Trophoblast cell (in vitro differentiated cells and primary cell): ENCODE measurements around the gene AUTS2.

ENCODE experiments used
- DNase-seq, 2 donors: peaks; one replicate each; pipeline ENCODE4 v3.0.0-alpha.2; 2016
- H2AFZ ChIP-seq: 2 replicates; pipeline ENCODE4 v1.6.1; 2013; ENCODE audit warnings: low read length, moderate library complexity, mild to moderate bottlenecking; ENCODE audit not compliant: insufficient read depth, poor library complexity
- H2AK5ac ChIP-seq: 2 replicates; pipeline ENCODE4 v1.6.1; 2013; ENCODE audit warnings: mild to moderate bottlenecking, low read length
- H2BK120ac ChIP-seq: 2 replicates; pipeline ENCODE4 v1.6.1; 2013; ENCODE audit warnings: low read length, mild to moderate bottlenecking, moderate library complexity; ENCODE audit not compliant: insufficient read depth, poor library complexity
- H2BK12ac ChIP-seq: 2 replicates; pipeline ENCODE4 v1.6.1; 2013; ENCODE audit warnings: mild to moderate bottlenecking, low read length, moderate library complexity
- H2BK5ac ChIP-seq: 2 replicates; pipeline ENCODE4 v1.6.1; 2013; ENCODE audit warnings: low read length, low read depth, moderate library complexity, mild to moderate bottlenecking; ENCODE audit not compliant: poor library complexity
- H3K14ac ChIP-seq: 2 replicates; pipeline ENCODE4 v1.6.1; 2013; ENCODE audit warnings: mild to moderate bottlenecking, low read length
- H3K18ac ChIP-seq: 2 replicates; pipeline ENCODE4 v1.6.1; 2013; ENCODE audit warnings: mild to moderate bottlenecking, low read length
- H3K23ac ChIP-seq: 2 replicates; pipeline ENCODE4 v1.6.1; 2013; ENCODE audit warnings: low read length
- H3K27ac ChIP-seq: 2 replicates; pipeline ENCODE4 v1.5.1; 2013; ENCODE audit warnings: low read depth, mild to moderate bottlenecking, inconsistent platforms, low read length, moderate library complexity
- H3K27me3 ChIP-seq: 2 replicates; pipeline ENCODE4 v1.6.1; 2013; ENCODE audit warnings: inconsistent platforms, mild to moderate bottlenecking, low read length, moderate library complexity; ENCODE audit not compliant: insufficient read depth
- H3K36me3 ChIP-seq, 2 experiments: 1 replicate in 1 of 2; 2 replicates in 1 of 2; pipeline ENCODE4 v1.6.1; 2013; ENCODE audit warnings: low read length in 2 of 2, mild to moderate bottlenecking in 2 of 2, moderate library complexity in 1 of 2; ENCODE audit not compliant: insufficient read depth in 2 of 2, control insufficient read depth in 1 of 2
- H3K4ac ChIP-seq: 2 replicates; pipeline ENCODE4 v1.6.1; 2013; ENCODE audit warnings: low read depth, mild to moderate bottlenecking, low read length, moderate library complexity
- H3K4me1 ChIP-seq, 2 experiments: 1 replicate in 1 of 2; 2 replicates in 1 of 2; pipeline ENCODE4 v1.6.1; 2013; ENCODE audit warnings: low read length in 2 of 2, mild to moderate bottlenecking in 2 of 2, moderate library complexity in 1 of 2; ENCODE audit not compliant: insufficient read depth in 2 of 2, control insufficient read depth in 1 of 2
- H3K4me2 ChIP-seq: 2 replicates; pipeline ENCODE4 v1.6.1; 2013; ENCODE audit warnings: inconsistent platforms, mild to moderate bottlenecking, low read length, moderate library complexity
- H3K4me3 ChIP-seq: 2 replicates; pipeline ENCODE4 v1.5.1; 2013; ENCODE audit warnings: mild to moderate bottlenecking, low read depth, low read length, inconsistent platforms
- H3K79me1 ChIP-seq: one replicate; pipeline ENCODE4 v1.6.1; 2013; ENCODE audit warnings: low read length
- H3K79me2 ChIP-seq: 2 replicates; pipeline ENCODE4 v1.6.1; 2013; ENCODE audit warnings: low read length, mild to moderate bottlenecking; ENCODE audit not compliant: control insufficient read depth, insufficient read depth, poor library complexity
- H3K9ac ChIP-seq: 2 replicates; pipeline ENCODE4 v1.6.1; 2013; ENCODE audit warnings: mild to moderate bottlenecking, low read length
- H3K9me3 ChIP-seq: 2 replicates; pipeline ENCODE4 v1.6.1; 2013; ENCODE audit warnings: low read depth, mild to moderate bottlenecking, control low read depth, inconsistent platforms, low read length; ENCODE audit not compliant: insufficient read depth
- H4K12ac ChIP-seq: 2 replicates; pipeline ENCODE4 v1.6.1; 2013; ENCODE audit warnings: low read depth, mild to moderate bottlenecking, low read length, moderate library complexity
- H4K8ac ChIP-seq: 2 replicates; pipeline ENCODE4 v1.6.1; 2013; ENCODE audit warnings: low read depth, mild to moderate bottlenecking, low read length, moderate library complexity
- H4K91ac ChIP-seq: one replicate; pipeline ENCODE4 v1.6.1; 2013; ENCODE audit warnings: low read depth, mild to moderate bottlenecking, low read length, moderate library complexity
- WGBS: extraction: QIAGEN DNeasy Blood & Tissue Kit; methylation state at CpG from one replicate; pipeline ENCODE4 v1.1.7; 2013; ENCODE audit warnings: missing lambda C conversion rate; ENCODE audit not compliant: insufficient read length, insufficient coverage; ENCODE audit errors: extremely low coverage; 5-methylcytosine and 5-hydroxymethylcytosine counted together

The AUTS2 gene

DNA sequence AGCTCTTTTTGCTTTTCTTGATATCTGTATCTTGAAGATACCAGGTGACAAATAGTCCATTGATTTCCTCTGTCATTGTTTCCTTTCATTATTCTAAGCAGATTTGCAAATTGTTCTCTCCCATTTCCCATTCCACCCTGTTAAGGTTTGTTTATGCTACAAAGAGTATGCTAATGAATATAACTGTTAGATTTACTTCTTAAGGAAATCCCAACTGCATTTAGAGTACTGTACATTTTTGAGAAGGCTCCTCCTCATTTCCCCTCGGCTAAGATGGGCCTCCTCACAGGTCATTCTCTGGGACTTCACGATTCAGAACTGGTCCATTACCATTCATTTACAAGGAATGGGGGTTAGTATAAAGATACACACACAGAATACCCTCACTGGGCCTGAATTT lies 15.6 kb downstream of the AUTS2 start:
- WGBS, result no CpG with 5 or more reads among the region's 2 CpGs
- no peaks in the 10 kb centered on the region for H3K36me3 ChIP-seq
- no peaks in the 10 kb centered on the region for H3K27me3 ChIP-seq
- H3K27ac ChIP-seq, result no peak overlapping the region
- no peak overlapping the region for H3K14ac ChIP-seq
- H3K79me1 ChIP-seq, result no peaks in the 10 kb centered on the region
- no peak overlapping the region for H3K23ac ChIP-seq
- no peak for DNase-seq
- H3K9ac ChIP-seq, result no peak overlapping the region
- H3K4me2 ChIP-seq, result no peak overlapping the region
- H3K4me3 ChIP-seq, result no peak overlapping the region
- no peak overlapping the region for H2BK120ac ChIP-seq
- no peak overlapping the region for H2BK5ac ChIP-seq
- no peak overlapping the region for H2AFZ ChIP-seq
- no peaks in the 10 kb centered on the region for H3K79me2 ChIP-seq
- no peak overlapping the region for H4K12ac ChIP-seq
- no peaks in the 10 kb centered on the region for H3K4me1 ChIP-seq
- no peak overlapping the region for H2BK12ac ChIP-seq
- no peaks in the 10 kb centered on the region for H3K9me3 ChIP-seq
- no peak overlapping the region for H4K91ac ChIP-seq
- no peak overlapping the region for H3K18ac ChIP-seq
- H4K8ac ChIP-seq, result no peak overlapping the region
- H3K4ac ChIP-seq, result no peak overlapping the region
- H2AK5ac ChIP-seq, result no peak overlapping the region

DNA sequence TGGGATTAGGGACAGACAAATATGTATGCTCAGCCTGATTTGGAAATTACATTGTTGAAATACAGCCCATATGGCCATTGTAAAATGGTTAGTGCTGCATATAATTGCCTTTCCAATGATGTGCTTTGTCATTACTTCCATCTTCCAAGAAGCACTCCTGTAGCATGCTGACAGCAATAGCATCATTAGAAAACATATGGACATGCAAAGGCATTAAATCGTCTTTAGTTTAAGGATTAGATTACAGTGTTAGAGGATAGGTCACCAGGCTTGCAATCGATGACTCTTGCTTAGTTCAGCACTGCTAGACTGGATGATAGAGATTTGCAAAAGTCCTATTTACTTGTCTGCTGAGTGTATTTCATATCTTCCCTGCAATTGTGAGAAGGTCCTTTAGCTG lies 17.4 kb downstream of the AUTS2 start:
- no peaks in the 10 kb centered on the region for H3K36me3 ChIP-seq
- DNase-seq, result no peak
- no peak overlapping the region for H4K12ac ChIP-seq
- no peak overlapping the region for H3K23ac ChIP-seq
- no peak overlapping the region for H3K9ac ChIP-seq
- no CpG with 5 or more reads among the region's 2 CpGs for WGBS
- H2AFZ ChIP-seq, result no peak overlapping the region
- H3K4me3 ChIP-seq, result no peak overlapping the region
- no peak overlapping the region for H4K91ac ChIP-seq
- no peak overlapping the region for H3K27ac ChIP-seq
- no peak overlapping the region for H4K8ac ChIP-seq
- H3K18ac ChIP-seq, result no peak overlapping the region
- no peak overlapping the region for H3K4me2 ChIP-seq
- no peaks in the 10 kb centered on the region for H3K9me3 ChIP-seq
- no peaks in the 10 kb centered on the region for H3K79me1 ChIP-seq
- H3K4me1 ChIP-seq, result no peaks in the 10 kb centered on the region
- no peak overlapping the region for H2AK5ac ChIP-seq
- no peaks in the 10 kb centered on the region for H3K27me3 ChIP-seq
- no peak overlapping the region for H3K4ac ChIP-seq
- H2BK120ac ChIP-seq, result no peak overlapping the region
- no peak overlapping the region for H3K14ac ChIP-seq
- no peaks in the 10 kb centered on the region for H3K79me2 ChIP-seq
- no peak overlapping the region for H2BK12ac ChIP-seq
- H2BK5ac ChIP-seq, result no peak overlapping the region

DNA sequence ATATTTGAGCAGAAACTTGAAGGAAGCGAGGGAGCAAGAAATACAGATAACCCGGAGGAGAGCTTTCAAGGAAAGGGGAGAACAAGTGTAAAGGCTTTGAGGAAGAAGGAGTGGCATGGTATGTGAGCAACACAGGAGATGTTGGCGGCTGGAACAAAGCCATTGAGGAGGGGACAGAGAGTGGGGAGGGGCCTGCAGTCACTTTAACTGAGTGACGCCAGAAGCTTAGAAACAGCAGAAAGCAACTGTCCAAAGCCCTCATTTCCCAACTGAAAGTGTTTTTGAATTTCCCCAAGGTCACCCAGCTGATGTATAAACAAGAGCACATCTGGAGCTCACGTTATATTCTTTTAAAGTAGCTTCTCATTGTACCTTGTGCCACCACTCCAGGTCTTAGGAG lies 19.1 kb downstream of the AUTS2 start:
- no peak for DNase-seq
- H3K4me1 ChIP-seq, result no peaks in the 10 kb centered on the region
- no peaks in the 10 kb centered on the region for H3K36me3 ChIP-seq
- no peaks in the 10 kb centered on the region for H3K79me1 ChIP-seq
- H2BK120ac ChIP-seq, result no peak overlapping the region
- WGBS, result no CpG with 5 or more reads among the region's 5 CpGs
- H3K9ac ChIP-seq, result no peak overlapping the region
- H3K4ac ChIP-seq, result no peak overlapping the region
- H2AK5ac ChIP-seq, result no peak overlapping the region
- no peak overlapping the region for H2BK12ac ChIP-seq
- no peak overlapping the region for H4K91ac ChIP-seq
- no peak overlapping the region for H3K23ac ChIP-seq
- no peak overlapping the region for H3K18ac ChIP-seq
- no peak overlapping the region for H3K4me2 ChIP-seq
- no peak overlapping the region for H2BK5ac ChIP-seq
- no peaks in the 10 kb centered on the region for H3K79me2 ChIP-seq
- H3K14ac ChIP-seq, result no peak overlapping the region
- H4K8ac ChIP-seq, result no peak overlapping the region
- H2AFZ ChIP-seq, result no peak overlapping the region
- H3K27me3 ChIP-seq, result no peaks in the 10 kb centered on the region
- H3K9me3 ChIP-seq, result no peaks in the 10 kb centered on the region
- no peak overlapping the region for H3K27ac ChIP-seq
- H3K4me3 ChIP-seq, result no peak overlapping the region
- no peak overlapping the region for H4K12ac ChIP-seq

DNA sequence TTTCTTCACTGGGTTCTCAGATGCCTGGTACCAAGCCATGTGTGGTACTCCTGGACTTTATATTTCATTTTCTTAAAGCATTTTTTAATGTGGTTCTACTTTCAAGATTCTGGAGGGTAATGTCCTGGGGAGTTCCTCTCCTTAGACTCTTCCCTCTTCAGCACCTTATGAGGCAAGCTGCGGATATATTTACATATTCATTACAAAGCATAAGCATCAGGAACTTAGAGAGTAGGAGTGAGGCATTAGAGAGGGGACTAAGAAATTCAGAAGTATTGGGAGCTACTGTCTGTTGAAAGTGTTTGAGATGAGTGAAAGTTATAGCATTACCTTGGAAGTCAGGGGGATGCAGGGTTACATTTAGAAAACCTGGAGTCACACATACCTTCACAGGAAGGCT lies 20.8 kb downstream of the AUTS2 start:
- H3K23ac ChIP-seq, result no peak overlapping the region
- no peak overlapping the region for H3K4me3 ChIP-seq
- no peaks in the 10 kb centered on the region for H3K79me1 ChIP-seq
- H2BK5ac ChIP-seq, result no peak overlapping the region
- H4K91ac ChIP-seq, result no peak overlapping the region
- no peak overlapping the region for H2AFZ ChIP-seq
- no peak overlapping the region for H4K12ac ChIP-seq
- H3K14ac ChIP-seq, result no peak overlapping the region
- H3K9ac ChIP-seq, result no peak overlapping the region
- no peak overlapping the region for H3K4me2 ChIP-seq
- H3K4ac ChIP-seq, result no peak overlapping the region
- no peak overlapping the region for H2BK12ac ChIP-seq
- no peaks in the 10 kb centered on the region for H3K9me3 ChIP-seq
- H3K27ac ChIP-seq, result no peak overlapping the region
- H3K18ac ChIP-seq, result no peak overlapping the region
- H4K8ac ChIP-seq, result no peak overlapping the region
- H3K27me3 ChIP-seq, result no peaks in the 10 kb centered on the region
- no peaks in the 10 kb centered on the region for H3K4me1 ChIP-seq
- whole genome bisulfite sequencing, result no CpG with 5 or more reads among the region's 1 CpG
- no peak overlapping the region for H2BK120ac ChIP-seq
- no peak overlapping the region for H2AK5ac ChIP-seq
- H3K36me3 ChIP-seq, result no peaks in the 10 kb centered on the region
- DNase-seq, result no peak
- no peaks in the 10 kb centered on the region for H3K79me2 ChIP-seq
